K562 (cell line): ENCODE measurements around the gene ASCC1. TPM values are rescaled to one million over a fixed set of nuclear protein-coding genes. Genes with fewer than 3 reads are reported as not detected.
A peak's percentile ranks its signal among the peaks of the same experiment; 100 is the strongest.

Experiments used
- ARID3B ChIP-seq: fragments of 250-450 bp; sonication (Bioruptor Pico); IDR thresholded peaks from 2 replicates; pipeline ENCODE4 v1.4.0; 2020; ENCODE audit warnings: borderline replicate concordance
- CCAR2 ChIP-seq: fragments of 200-400 bp; formaldehyde crosslinking; IDR thresholded peaks from 2 replicates; pipeline ENCODE4 v1.6.1; 2017; ENCODE audit warnings: mild to moderate bottlenecking, low read depth, low read length
- CEBPG ChIP-seq, 3 experiments: fragments of 200-800 bp in 1 of 3; sonication (Bioruptor generic) in 1 of 3; sonication (generic) in 1 of 3; formaldehyde crosslinking in 1 of 3; IDR thresholded peaks in 2 of 3; conservative IDR thresholded peaks in 1 of 3; 2 replicates each; pipeline versions ENCODE4 v1.6.1 to v1.8.0; 2016 to 2022; ENCODE audit warnings: missing compliant biosample characterization in 2 of 3, missing genetic modification characterization in 2 of 3, mild to moderate bottlenecking in 1 of 3, missing genetic modification reagents in 1 of 3
- CEBPZ ChIP-seq: fragments of 150-350 bp; IDR thresholded peaks from 2 replicates; pipeline ENCODE4 v1.6.1; 2014; ENCODE audit warnings: low read depth, mild to moderate bottlenecking, low read length, borderline replicate concordance
- ELF4 ChIP-seq: fragments of 450-650 bp; formaldehyde crosslinking; IDR thresholded peaks from 2 replicates; pipeline ENCODE4 v1.4.0; 2022; ENCODE audit warnings: missing genetic modification characterization
- HDGF ChIP-seq: fragments of 450-650 bp; IDR thresholded peaks from 2 replicates; pipeline ENCODE4 v1.6.1; 2016
- HSF4 ChIP-seq: fragments of 250-450 bp; sonication (Bioruptor Pico); IDR thresholded peaks from 2 replicates; pipeline ENCODE4 v2.1.2; 2022; ENCODE audit warnings: mild to moderate bottlenecking, moderate library complexity, borderline replicate concordance
- MCM2 ChIP-seq: fragments of 450-650 bp; IDR thresholded peaks from 2 replicates; pipeline ENCODE4 v1.6.1; 2017; ENCODE audit warnings: low read depth, mild to moderate bottlenecking
- NR1H2 ChIP-seq: sonication (generic); formaldehyde crosslinking; IDR thresholded peaks from 2 replicates; pipeline ENCODE4 v1.4.0; 2020; ENCODE audit warnings: mild to moderate bottlenecking, missing genetic modification reagents
- NR3C1 ChIP-seq: sonication (generic); formaldehyde crosslinking; IDR thresholded peaks from 2 replicates; pipeline ENCODE4 v1.8.1; 2022; ENCODE audit warnings: missing genetic modification reagents
- RERE ChIP-seq: sonication (generic); formaldehyde crosslinking; IDR thresholded peaks from 2 replicates; pipeline ENCODE4 v1.8.0; 2023; ENCODE audit warnings: missing genetic modification reagents, mild to moderate bottlenecking, borderline replicate concordance
- RFX7 ChIP-seq: fragments of 250-450 bp; sonication (Bioruptor Pico); IDR thresholded peaks from 2 replicates; pipeline ENCODE4 v1.5.1; 2021; ENCODE audit warnings: mild to moderate bottlenecking
- ZFP36 ChIP-seq: fragments of 150-350 bp; IDR thresholded peaks from 2 replicates; pipeline ENCODE4 v1.6.1; 2018; ENCODE audit warnings: low read length, low read depth; ENCODE audit not compliant: partially characterized antibody
- ZNF165 ChIP-seq: fragments of 250-450 bp; sonication (Bioruptor Pico); IDR thresholded peaks from 2 replicates; pipeline ENCODE4 v1.4.0; 2020; ENCODE audit warnings: borderline replicate concordance
- ZNF23 ChIP-seq: fragments of 250-450 bp; sonication (Bioruptor Pico); IDR thresholded peaks from 2 replicates; pipeline ENCODE4 v1.4.0; 2020; ENCODE audit warnings: mild to moderate bottlenecking
- ZNF589 ChIP-seq: fragments of 200-800 bp; sonication (Bioruptor generic); IDR thresholded peaks from 2 replicates; pipeline ENCODE4 v1.6.1; 2016; ENCODE audit warnings: low read depth, missing genetic modification characterization, missing compliant biosample characterization
- polyA plus RNA-seq, 8 experiments: library from polyadenylated mRNA; depleted of rRNA in 4 of 8; stranded (reverse) in 5 of 8; unstranded in 3 of 8; fragments of >200 nt; fragmentation: Nextera tagmentation in 2 of 8; fragmentation: Illumina TruSeq in 1 of 8; extraction: Ambion mirVana in 2 of 8; extraction: Trizol in 1 of 8; gene quantifications; 2 replicates each; pipeline versions ENCODE4 v1.2.1 to v1.2.3, GENCODE V29; 2011 to 2014; ENCODE audit warnings: inconsistent platforms in 1 of 8, missing spikeins in 1 of 8
- total RNA-seq, 7 experiments: library from RNA; depleted of rRNA in 6 of 7; stranded (reverse); fragments of >200 nt in 6 of 7; fragmentation: Illumina TruSeq in 2 of 7; extraction: Trizol in 2 of 7; gene quantifications; 2 replicates each; pipeline versions ENCODE4 v1.2.1 to v1.2.3, GENCODE V29; 2011 to 2021; ENCODE audit warnings: low replicate concordance in 1 of 7

The ASCC1 gene
- total and polyA plus RNA-seq, 9 of the 15 experiments (the other 6 are each of a cell fraction or from before 2014, with no cell fraction given): 31.7 to 73.3 (median 52.8) TPM

GRCh38 chr10:72260239-72260975 is 44.3 kb upstream of the ASCC1 start (continued):
- TF ChIP-seq CCAR2 (no peak), NR3C1 (no peak), RFX7 (CRISPR knock-in tag) (no peak), ZNF165 (CRISPR knock-in tag) (peak; percentile 94; the same call in 1 of the 2 replicates), MCM2 (no peak), CEBPG (CRISPR knock-in tag; IDR thresholded peaks at IDR 0.05) (no peak), CEBPG (tag; conservative IDR thresholded peaks at IDR 0.05 in 1 of 2, IDR thresholded peaks at IDR 0.05 in 1 of 2) (no peak), ELF4 (CRISPR knock-in tag) (peak; percentile 33; the same call in 1 of the 2 replicates), RERE (CRISPR knock-in tag) (no peak), ZNF23 (CRISPR knock-in tag) (0 out of 2 replicates have a peak, but pooled peaks have one; percentile 20), HSF4 (CRISPR knock-in tag) (peak; percentile 76; the same call in 1 of the 2 replicates), NR1H2 (CRISPR knock-in tag) (no peak), ARID3B (CRISPR knock-in tag) (peak; percentile 94; the same call in 1 of the 2 replicates), ZNF589 (CRISPR knock-in tag) (peak; percentile 93), CEBPZ (no peak), HDGF (no peak), ZFP36 (peak; percentile 83)
